Psoas muscle (tissue), 8 donors: ENCODE data around the gene ARHGAP21. TPM values are rescaled to one million over a fixed set of nuclear protein-coding genes. Genes with fewer than 3 reads are reported as not detected.

Experiments used
- ATAC-seq, 4 donors: fragments of 200-7000 bp; cut with Tn5 transposase; one replicate each; pipeline ENCODE4 v1.9.1; 2020; ENCODE audit warnings: moderate library complexity in 3 of 4, mild to moderate bottlenecking in 2 of 4
- DNase-seq, 2 donors: peaks; one replicate each; pipeline ENCODE4 v3.0.0-alpha.2; 2020
- H3K27ac ChIP-seq: fragments of 200-600 bp; one replicate; pipeline ENCODE4 v1.8.0; 2022
- H3K27me3 ChIP-seq, 3 donors: fragments of 200-600 bp in 1 of 3; one replicate each; pipeline versions ENCODE4 v1.6.1 to v1.8.0; 2013 to 2022; ENCODE audit warnings: low read length in 2 of 3, mild to moderate bottlenecking in 2 of 3, moderate library complexity in 1 of 3; ENCODE audit not compliant: insufficient read depth in 3 of 3
- H3K36me3 ChIP-seq, 2 donors: fragments of 200-600 bp in 1 of 2; one replicate each; pipeline versions ENCODE4 v1.6.1 to v1.8.0; 2013 to 2022; ENCODE audit warnings: low read depth in 1 of 2, mild to moderate bottlenecking in 1 of 2, moderate library complexity in 1 of 2; ENCODE audit not compliant: insufficient read depth in 1 of 2
- H3K4me1 ChIP-seq: fragments of 200-600 bp; one replicate; pipeline ENCODE4 v1.8.0; 2022
- H3K4me3 ChIP-seq: fragments of 200-600 bp; one replicate; pipeline ENCODE4 v1.8.0; 2022; ENCODE audit warnings: mild to moderate bottlenecking
- H3K9me3 ChIP-seq: fragments of 200-600 bp; one replicate; pipeline ENCODE4 v1.8.0; 2022
- CTCF ChIP-seq: fragments of 200-600 bp; IDR thresholded peaks from one replicate; pipeline ENCODE4 v1.8.0; 2022; ENCODE audit warnings: antibody characterized with exemption
- WGBS, 3 donors: extraction: QIAGEN DNeasy Blood & Tissue Kit; methylation state at CpG; one replicate each; pipeline versions ENCODE4 v1.1.6 to v1.1.7; 2013; 5-methylcytosine and 5-hydroxymethylcytosine counted together
- intact Hi-C, 2 donors: fragments of 100-400 bp; cut with DNase I; formaldehyde crosslinking; loops; one replicate each; pipeline versions ENCODE4 v1.11.0 to v1.14.2; 2022
- polyA plus RNA-seq, 3 donors: library from polyadenylated mRNA; stranded (reverse); fragments of 200-250 nt; gene quantifications; one replicate each; pipeline ENCODE4 v1.2.3, GENCODE V29; 2013
- total RNA-seq, 4 donors: library from RNA; stranded (reverse); fragmentation: NEBNext Ultra II Directional in 2 of 4; extraction: Animal tissue kit (Norgen Biotek cat#: 25700) in 2 of 4; gene quantifications; one replicate each; pipeline versions ENCODE4 v1.2.1 to v1.2.4, GENCODE V29; 2021 to 2023
- donor health status: healthy with polysubstance abuse.
- donor health status: DM: no; HTN: no; CAD: no; lungs with moderate emphysema.
- donor health status: Bipolar disorder and iron deficiency.
- donor health status: healthy.
- donor health status: DM: yes; HTN: yes; CAD: no.
- donor health status: DM: no; HTN: no; CAD: no.
- donor health status: DM: no; HTN: no; CAD: no.
- donor health status: DM: yes; HTN: yes; CAD: no.

The ARHGAP21 gene
- total and polyA plus RNA-seq, 7 donors = 16.1 to 44.7 (median 34.2) TPM

- DNase-seq (no peak), ATAC-seq (peak in 1 of 4 donors; percentile 23)
- Histone ChIP-seq H3K27me3 (no peaks in the 10 kb centered on the region), H3K4me3 (no peak overlapping the region), H3K4me1 (peaks cover 21% of the 10 kb centered on the region), H3K9me3 (no peaks in the 10 kb centered on the region), H3K36me3 (no peaks in the 10 kb centered on the region), H3K27ac (no peak overlapping the region)
- no peak for TF ChIP-seq CTCF
- intact Hi-C loops = no loop called here
- WGBS, 3 donors = 27 to 43% (median 31%) methylated on average over 3 of the region's 3 CpGs
These were observed 162.2 kb downstream of the ARHGAP21 start for GRCh38 chr10:24561453-24561852.

GRCh38 chr10:24556750-24557742 lies 166.6 kb downstream of the ARHGAP21 start:
- intact Hi-C loops = loop anchor here (5.0 to 10.0 kb wide), 3 partner anchors 1022 to 1395 kb away; no protein-coding TSS in a partner anchor
- H3K4me1 ChIP-seq = peaks cover 22% of the 10 kb centered on the region
- no peak overlapping the region for H3K4me3 ChIP-seq
- TF ChIP-seq CTCF = peak; percentile 78
- no peak for DNase-seq
- H3K36me3 ChIP-seq = no peaks in the 10 kb centered on the region
- 53 to 58% (median 56%) methylated on average over 24 of the region's 24 CpGs for WGBS, 3 donors
- H3K27ac ChIP-seq = no peak overlapping the region
- no peaks in the 10 kb centered on the region for H3K9me3 ChIP-seq
- peak in 3 of 4 donors; percentile 51 to 58 (median 54) for ATAC-seq
- no peaks in the 10 kb centered on the region for H3K27me3 ChIP-seq

- DNase-seq (no peak), ATAC-seq (peak in 1 of 4 donors; percentile 4)
- Histone ChIP-seq H3K36me3 (no peaks in the 10 kb centered on the region), H3K27me3 (no peaks in the 10 kb centered on the region), H3K9me3 (no peaks in the 10 kb centered on the region), H3K4me3 (no peak overlapping the region), H3K27ac (no peak overlapping the region), H3K4me1 (peaks cover 14% of the 10 kb centered on the region)
- TF ChIP-seq CTCF = no peak
- 61 to 66% (median 62%) methylated on average over 4 of the region's 4 CpGs for WGBS, 3 donors
- intact Hi-C loops = loop anchor here (5.0 to 10.0 kb wide), 3 partner anchors 1021 to 1394 kb away; no protein-coding TSS in a partner anchor
These were observed 167.4 kb downstream of the ARHGAP21 start for GRCh38 chr10:24556126-24556749.

GRCh38 chr10:24554036-24554435 lies 169.7 kb downstream of the ARHGAP21 start:
- ATAC-seq (no peak), DNase-seq (no peak)
- no peak overlapping the region for H3K27ac ChIP-seq
- intact Hi-C loops = loop anchor here (10.0 kb wide), 2 partner anchors 1019 to 1389 kb away; no protein-coding TSS in a partner anchor
- H3K36me3 ChIP-seq = peaks cover 0 to 12% of the 10 kb centered on the region in 2 donors
- no peaks in the 10 kb centered on the region for H3K9me3 ChIP-seq
- no peak overlapping the region for H3K4me3 ChIP-seq
- no peak for TF ChIP-seq CTCF
- 74 to 84% (median 74%) methylated on average over 7 of the region's 7 CpGs for WGBS, 3 donors
- peaks cover 13% of the 10 kb centered on the region for H3K4me1 ChIP-seq
- no peaks in the 10 kb centered on the region for H3K27me3 ChIP-seq
